AG09309 (cell line): ENCODE data around the gene ZFHX3.

Source experiments
- DNase-seq: peaks from one replicate; pipeline ENCODE4 v3.0.0-alpha.2; 2010; ENCODE audit warnings: low read depth
- H3K4me3 ChIP-seq: 2 replicates; pipeline ENCODE4 v1.5.1; 2011; ENCODE audit warnings: mild to moderate bottlenecking, low read depth, low read length, moderate library complexity; ENCODE audit not compliant: control insufficient read depth
- CTCF ChIP-seq: IDR thresholded peaks from 2 replicates; pipeline ENCODE4 v1.5.1; 2011; ENCODE audit warnings: mild to moderate bottlenecking, low read depth, low read length, inconsistent platforms; ENCODE audit not compliant: insufficient read depth, control insufficient read depth; ENCODE audit errors: missing control alignments

The ZFHX3 gene

GRCh38 chr16:72891291-72892227, 156.4 kb downstream of the ZFHX3 start:
- TF ChIP-seq CTCF = no peak
- H3K4me3 ChIP-seq = no peak overlapping the region
- no peak for DNase-seq

- DNase-seq = no peak
- no peak for TF ChIP-seq CTCF
- no peak overlapping the region for H3K4me3 ChIP-seq
Measured at GRCh38 chr16:72890587-72890986, 157.3 kb downstream of the ZFHX3 start.

GRCh38 chr16:72889616-72890582, 158.0 kb downstream of the ZFHX3 start:
- TF ChIP-seq CTCF = no peak
- no peak for DNase-seq

GRCh38 chr16:72887537-72887936, 160.4 kb downstream of the ZFHX3 start:
- TF ChIP-seq CTCF = no peak
- H3K4me3 ChIP-seq = no peak overlapping the region
- no peak for DNase-seq

More at GRCh38 chr16:72889616-72890582, 158.0 kb downstream of the ZFHX3 start:
- no peak overlapping the region for H3K4me3 ChIP-seq

GRCh38 chr16:72886346-72886974, 161.5 kb downstream of the ZFHX3 start:
- no peak for DNase-seq
- no peak for TF ChIP-seq CTCF
- H3K4me3 ChIP-seq = no peak overlapping the region

- no peak for DNase-seq
- H3K4me3 ChIP-seq = no peak overlapping the region
- no peak for TF ChIP-seq CTCF
Measured at GRCh38 chr16:72884573-72884972, 163.4 kb downstream of the ZFHX3 start.
